Effector memory CD4-positive, alpha-beta T cell (primary cell): ENCODE data around the gene IRAK4.

Experiments used
- DNase-seq, 3 donors: peaks; one replicate each; pipeline ENCODE4 v3.0.0-alpha.2; 2020
- H3K27ac ChIP-seq: 2 replicates; pipeline ENCODE4 v1.7.0; 2013; ENCODE audit warnings: mild to moderate bottlenecking, low read length, moderate library complexity; ENCODE audit not compliant: insufficient read depth, poor library complexity, severe bottlenecking
- H3K27me3 ChIP-seq: replicated peaks from 2 replicates; pipeline ENCODE4 v1.7.0; 2013; ENCODE audit warnings: mild to moderate bottlenecking, low read length; ENCODE audit not compliant: insufficient read depth, control insufficient read depth, poor library complexity, severe bottlenecking
- H3K36me3 ChIP-seq: 2 replicates; pipeline ENCODE4 v1.7.0; 2013; ENCODE audit warnings: mild to moderate bottlenecking, low read length, moderate library complexity; ENCODE audit not compliant: control insufficient read depth, insufficient read depth
- H3K4me1 ChIP-seq: 2 replicates; pipeline ENCODE4 v1.7.0; 2013; ENCODE audit warnings: low read length, mild to moderate bottlenecking; ENCODE audit not compliant: control insufficient read depth, insufficient read depth, poor library complexity, severe bottlenecking
- H3K4me3 ChIP-seq: 2 replicates; pipeline ENCODE4 v1.7.0; 2013; ENCODE audit warnings: low read length, low read depth, mild to moderate bottlenecking; ENCODE audit not compliant: insufficient read depth, poor library complexity, severe bottlenecking
- H3K9me3 ChIP-seq: 2 replicates; pipeline ENCODE4 v1.7.0; 2013; ENCODE audit warnings: mild to moderate bottlenecking, low read length, moderate library complexity; ENCODE audit not compliant: control insufficient read depth

Gene IRAK4

GRCh38 chr12:43762596-43762995 is 3.8 kb downstream of the IRAK4 start:
- no peak for DNase-seq
- no peak overlapping the region for H3K27ac ChIP-seq

GRCh38 chr12:43763769-43764168 is 5.0 kb downstream of the IRAK4 start:
- no peak for DNase-seq
- Histone ChIP-seq H3K36me3 (peaks cover 6% of the 10 kb centered on the region), H3K27me3 (no peaks in the 10 kb centered on the region), H3K4me3 (no peak overlapping the region), H3K27ac (no peak overlapping the region), H3K4me1 (peaks cover 34% of the 10 kb centered on the region), H3K9me3 (no peaks in the 10 kb centered on the region)

More at GRCh38 chr12:43762596-43762995, 3.8 kb downstream of the IRAK4 start:
- Histone ChIP-seq H3K4me1 (peaks cover 40% of the 10 kb centered on the region), H3K9me3 (no peaks in the 10 kb centered on the region), H3K4me3 (no peak overlapping the region), H3K27me3 (no peaks in the 10 kb centered on the region), H3K36me3 (no peaks in the 10 kb centered on the region)

- Histone ChIP-seq H3K36me3 (peaks cover 10% of the 10 kb centered on the region), H3K4me1 (peaks cover 34% of the 10 kb centered on the region)
Measured at GRCh38 chr12:43764528-43764927, 5.8 kb downstream of the IRAK4 start.

GRCh38 chr12:43766291-43766690 is 7.5 kb downstream of the IRAK4 start:
- no peak for DNase-seq
- H3K27ac ChIP-seq: no peak overlapping the region
- H3K36me3 ChIP-seq: peaks cover 20% of the 10 kb centered on the region

More at GRCh38 chr12:43764528-43764927, 5.8 kb downstream of the IRAK4 start:
- Histone ChIP-seq H3K27ac (no peak overlapping the region), H3K9me3 (no peaks in the 10 kb centered on the region), H3K4me3 (no peak overlapping the region), H3K27me3 (no peaks in the 10 kb centered on the region)
- no peak for DNase-seq

GRCh38 chr12:43776498-43776897 is 17.7 kb downstream of the IRAK4 start:
- DNase-seq: no peak

More at GRCh38 chr12:43766291-43766690, 7.5 kb downstream of the IRAK4 start:
- peaks cover 18% of the 10 kb centered on the region for H3K4me1 ChIP-seq
- H3K4me3 ChIP-seq: no peak overlapping the region
- H3K27me3 ChIP-seq: no peaks in the 10 kb centered on the region
- H3K9me3 ChIP-seq: no peaks in the 10 kb centered on the region

GRCh38 chr12:43786899-43787693 is 28.3 kb downstream of the IRAK4 start:
- Histone ChIP-seq H3K4me3 (no peak overlapping the region), H3K27me3 (no peaks in the 10 kb centered on the region), H3K9me3 (no peaks in the 10 kb centered on the region), H3K36me3 (peaks cover 51% of the 10 kb centered on the region), H3K4me1 (no peaks in the 10 kb centered on the region), H3K27ac (no peak overlapping the region)
- DNase-seq: no peak

More at GRCh38 chr12:43776498-43776897, 17.7 kb downstream of the IRAK4 start:
- Histone ChIP-seq H3K9me3 (no peaks in the 10 kb centered on the region), H3K27ac (no peak overlapping the region), H3K4me1 (no peaks in the 10 kb centered on the region), H3K27me3 (no peaks in the 10 kb centered on the region), H3K4me3 (no peak overlapping the region), H3K36me3 (peaks cover 66% of the 10 kb centered on the region)

- H3K9me3 ChIP-seq: no peaks in the 10 kb centered on the region
- no peak overlapping the region for H3K4me3 ChIP-seq
- H3K27ac ChIP-seq: no peak overlapping the region
- no peaks in the 10 kb centered on the region for H3K4me1 ChIP-seq
- no peak for DNase-seq
- H3K36me3 ChIP-seq: peaks cover 29% of the 10 kb centered on the region
- H3K27me3 ChIP-seq: no peaks in the 10 kb centered on the region
Measured at GRCh38 chr12:43789941-43790340, 31.2 kb downstream of the IRAK4 start.

- no peak for DNase-seq
- no peak overlapping the region for H3K4me3 ChIP-seq
- no peaks in the 10 kb centered on the region for H3K9me3 ChIP-seq
- H3K27me3 ChIP-seq: no peaks in the 10 kb centered on the region
- no peaks in the 10 kb centered on the region for H3K4me1 ChIP-seq
- H3K36me3 ChIP-seq: peaks cover 56% of the 10 kb centered on the region
- H3K27ac ChIP-seq: no peak overlapping the region
Measured at GRCh38 chr12:43795716-43796280, 37.0 kb downstream of the IRAK4 start.

GRCh38 chr12:43797561-43798217 is 38.9 kb downstream of the IRAK4 start:
- H3K36me3 ChIP-seq: peaks cover 66% of the 10 kb centered on the region
- H3K4me3 ChIP-seq: no peak overlapping the region

More at GRCh38 chr12:43797561-43798217, 38.9 kb downstream of the IRAK4 start:
- Histone ChIP-seq H3K4me1 (no peaks in the 10 kb centered on the region), H3K27me3 (no peaks in the 10 kb centered on the region), H3K27ac (no peak overlapping the region), H3K9me3 (no peaks in the 10 kb centered on the region)
- DNase-seq: no peak
